Kidney epithelial cell (primary cell): ENCODE results near the gene CDH23. TPM values are rescaled to one million over a fixed set of nuclear protein-coding genes. Genes with fewer than 3 reads are reported as not detected.

Experiments used
- DNase-seq: peaks from one replicate; pipeline ENCODE4 v3.0.0-alpha.2; 2010; ENCODE audit warnings: low read depth
- H3K27me3 ChIP-seq: 2 replicates; pipeline ENCODE4 v1.6.0; 2011; ENCODE audit warnings: low read length; ENCODE audit not compliant: control insufficient read depth, insufficient read depth
- H3K36me3 ChIP-seq: 2 replicates; pipeline ENCODE4 v1.5.1; 2011; ENCODE audit warnings: low read length; ENCODE audit not compliant: control insufficient read depth, insufficient read depth
- H3K4me3 ChIP-seq: 2 replicates; pipeline ENCODE4 v1.5.1; 2011; ENCODE audit warnings: low read depth, mild to moderate bottlenecking, control low read depth, low read length
- total RNA-seq: library from RNA; depleted of rRNA; stranded (reverse); fragments of >200 nt; gene quantifications from 2 replicates; pipeline ENCODE4 v1.2.3, GENCODE V29; 2015
- TF ChIP-seq, protein P1 (sequence below): IDR thresholded peaks from 2 replicates; pipeline ENCODE4 v1.5.1; 2011; ENCODE audit warnings: mild to moderate bottlenecking, moderate library complexity, low read length, control low read depth, inconsistent platforms; ENCODE audit not compliant: insufficient read depth, poor library complexity, severe bottlenecking

The CDH23 gene
- total RNA-seq, 1 donor from 2014 or later: 0.04 TPM

DNA sequence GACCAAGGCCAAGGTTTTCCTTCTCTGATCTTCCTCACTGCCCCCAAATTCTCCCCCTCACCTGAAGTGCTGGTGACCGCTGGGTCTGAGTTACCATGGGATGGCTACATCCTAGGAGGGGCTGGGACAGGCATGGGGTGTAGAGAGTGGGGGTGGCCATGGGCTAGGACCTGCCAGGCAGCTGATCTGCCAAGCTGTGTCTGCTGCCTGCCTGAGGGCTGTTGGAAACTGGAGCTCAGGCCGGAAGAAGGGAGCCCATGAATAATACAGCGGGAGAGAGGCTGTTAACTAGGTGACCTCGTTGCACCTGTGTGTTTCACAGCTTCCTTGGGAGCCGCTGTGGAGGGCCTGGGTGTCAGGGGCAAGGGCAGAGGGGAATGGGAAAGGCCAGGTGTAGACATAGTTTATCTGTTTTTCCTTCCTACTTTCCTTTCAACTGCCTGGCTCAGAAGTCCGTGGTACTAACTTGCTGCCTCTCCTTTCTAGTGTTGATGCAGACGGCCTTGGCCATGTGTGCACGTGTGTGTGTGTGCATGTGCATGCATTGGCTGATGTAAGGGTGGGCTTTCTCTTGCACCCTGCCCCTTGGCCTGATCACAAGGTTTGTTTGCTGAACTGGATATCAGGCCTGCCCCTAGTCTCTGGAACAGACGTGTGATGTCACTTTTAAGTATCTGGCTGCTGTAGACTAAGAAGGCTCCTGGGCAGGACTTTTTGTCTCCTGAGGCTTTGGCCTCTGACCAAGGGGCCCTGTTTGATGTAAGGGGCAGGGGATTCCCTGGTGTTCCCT is 11.9 kb downstream of the CDH23 start:
- Histone ChIP-seq H3K27me3 (peaks cover 19% of the 10 kb centered on the region), H3K36me3 (no peaks in the 10 kb centered on the region), H3K4me3 (no peak overlapping the region)
- TF ChIP-seq, protein P1, sequence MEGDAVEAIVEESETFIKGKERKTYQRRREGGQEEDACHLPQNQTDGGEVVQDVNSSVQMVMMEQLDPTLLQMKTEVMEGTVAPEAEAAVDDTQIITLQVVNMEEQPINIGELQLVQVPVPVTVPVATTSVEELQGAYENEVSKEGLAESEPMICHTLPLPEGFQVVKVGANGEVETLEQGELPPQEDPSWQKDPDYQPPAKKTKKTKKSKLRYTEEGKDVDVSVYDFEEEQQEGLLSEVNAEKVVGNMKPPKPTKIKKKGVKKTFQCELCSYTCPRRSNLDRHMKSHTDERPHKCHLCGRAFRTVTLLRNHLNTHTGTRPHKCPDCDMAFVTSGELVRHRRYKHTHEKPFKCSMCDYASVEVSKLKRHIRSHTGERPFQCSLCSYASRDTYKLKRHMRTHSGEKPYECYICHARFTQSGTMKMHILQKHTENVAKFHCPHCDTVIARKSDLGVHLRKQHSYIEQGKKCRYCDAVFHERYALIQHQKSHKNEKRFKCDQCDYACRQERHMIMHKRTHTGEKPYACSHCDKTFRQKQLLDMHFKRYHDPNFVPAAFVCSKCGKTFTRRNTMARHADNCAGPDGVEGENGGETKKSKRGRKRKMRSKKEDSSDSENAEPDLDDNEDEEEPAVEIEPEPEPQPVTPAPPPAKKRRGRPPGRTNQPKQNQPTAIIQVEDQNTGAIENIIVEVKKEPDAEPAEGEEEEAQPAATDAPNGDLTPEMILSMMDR: no peak
- DNase-seq: no peak

DNA sequence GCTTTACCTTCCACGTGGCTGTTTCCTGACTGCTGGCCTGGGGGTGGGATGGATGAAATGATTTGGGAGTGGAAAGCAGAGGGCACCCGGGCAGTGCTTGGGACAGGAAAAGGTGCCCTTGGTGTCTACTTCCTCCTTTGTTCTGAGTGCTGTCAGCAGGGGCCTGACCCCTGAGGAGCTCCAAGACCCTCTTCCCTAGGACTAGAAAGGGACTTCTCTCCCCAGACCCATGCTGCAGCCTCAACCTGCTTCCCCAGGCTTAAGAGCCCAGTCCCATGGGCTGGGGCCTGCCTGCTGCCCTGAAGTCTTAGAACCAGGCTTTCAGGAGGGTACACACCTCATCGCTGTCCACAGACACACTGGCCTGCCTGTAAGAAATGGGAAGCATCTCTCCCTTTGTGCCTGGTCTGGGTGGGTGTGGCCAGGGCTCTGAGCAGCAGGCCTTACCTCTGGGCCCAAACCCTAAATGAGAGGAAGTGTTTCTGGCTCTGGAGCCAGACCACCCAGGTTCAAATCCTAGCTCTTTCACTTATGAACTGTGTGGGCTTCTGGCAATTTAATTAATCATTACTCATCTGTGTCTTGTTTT is 12.9 kb downstream of the CDH23 start:
- DNase-seq: no peak
- TF ChIP-seq, protein P1: no peak
- Histone ChIP-seq H3K27me3 (peaks cover 16% of the 10 kb centered on the region), H3K4me3 (no peak overlapping the region), H3K36me3 (no peaks in the 10 kb centered on the region)

DNA sequence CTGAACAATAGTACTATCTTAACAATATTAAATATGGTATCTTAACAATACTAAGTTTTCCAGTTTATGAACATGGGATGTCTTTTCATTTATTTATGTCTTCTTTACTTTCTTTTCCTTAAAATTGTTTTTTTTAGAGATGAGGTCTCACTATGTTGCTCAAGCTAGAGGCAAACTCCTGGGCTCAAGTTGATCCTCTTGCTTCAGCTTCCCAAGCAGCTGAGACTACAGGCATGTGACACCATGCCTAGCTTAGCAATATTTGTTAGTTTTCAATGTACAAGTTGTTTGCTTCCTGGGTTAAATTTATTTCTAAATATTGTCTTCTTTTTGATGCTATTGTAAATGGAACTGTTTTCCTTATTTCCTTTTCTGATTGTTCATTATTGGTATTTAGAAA is 16.9 kb downstream of the CDH23 start:
- TF ChIP-seq, protein P1: no peak
- no peak for DNase-seq
- Histone ChIP-seq H3K36me3 (no peaks in the 10 kb centered on the region), H3K27me3 (no peaks in the 10 kb centered on the region), H3K4me3 (no peak overlapping the region)

DNA sequence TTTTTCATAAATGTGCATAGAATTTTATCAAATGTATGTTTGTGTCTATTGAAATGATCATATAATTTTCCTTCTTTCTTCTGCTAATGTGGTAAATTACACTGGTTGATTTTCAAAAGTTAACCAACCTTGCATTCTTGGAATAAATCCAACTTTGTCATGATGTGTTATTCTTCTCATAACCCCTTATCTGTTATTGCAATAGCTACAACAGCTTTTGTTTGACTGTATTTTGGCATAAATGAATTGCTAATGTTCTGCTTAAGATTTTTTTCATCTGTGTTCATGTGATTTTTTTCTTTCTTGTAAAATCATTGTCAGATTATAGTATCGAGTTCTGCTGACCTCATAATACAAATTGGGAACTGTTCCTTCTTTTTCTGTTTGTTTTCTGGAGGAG is 17.6 kb downstream of the CDH23 start:
- no peak overlapping the region for H3K4me3 ChIP-seq
- H3K36me3 ChIP-seq: no peaks in the 10 kb centered on the region
- no peaks in the 10 kb centered on the region for H3K27me3 ChIP-seq
- TF ChIP-seq, protein P1: no peak
- no peak for DNase-seq

DNA sequence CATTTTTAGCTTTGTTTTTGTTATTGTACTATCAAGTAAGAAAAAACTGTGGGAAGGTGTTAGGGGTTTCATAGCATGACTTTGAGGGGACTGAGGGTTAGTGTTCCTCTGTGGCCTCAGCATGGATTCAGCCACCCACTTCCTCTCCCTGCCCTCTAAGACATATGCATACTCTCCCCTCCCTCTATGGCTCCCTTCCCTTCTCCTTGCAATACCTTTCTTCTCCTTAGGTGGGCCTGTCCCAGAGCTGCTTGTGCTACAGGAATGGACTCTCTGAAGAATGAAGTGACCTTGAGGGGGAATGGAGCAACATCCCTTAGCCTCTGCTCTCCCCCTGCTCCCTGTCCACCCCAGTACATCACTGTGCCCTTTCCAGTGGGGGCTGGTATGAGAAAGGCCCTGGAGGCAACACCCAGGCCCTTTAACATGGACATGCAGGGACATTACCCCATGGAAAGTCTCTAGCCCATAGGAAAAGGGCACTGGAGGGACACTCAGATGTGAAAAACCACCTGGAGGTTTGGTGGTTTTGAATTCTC is 22.4 kb downstream of the CDH23 start:
- Histone ChIP-seq H3K4me3 (no peak overlapping the region), H3K36me3 (no peaks in the 10 kb centered on the region), H3K27me3 (peaks cover 5% of the 10 kb centered on the region)
- TF ChIP-seq, protein P1: no peak
- no peak for DNase-seq
